GM21423 (cell line): ENCODE results near the gene OR6C76.
A peak's percentile ranks its signal among the peaks of the same experiment; 100 is the strongest.
"Not testable (repeated sequence)": the region's sequence is repeated elsewhere in the genome, so short reads cannot be mapped to it uniquely, and the experiment has no call there.

ENCODE experiments used
- ATAC-seq: cut with Tn5 transposase; IDR thresholded peaks from one replicate; pipeline ENCODE4 v1.9.1; 2021; ENCODE audit warnings: mild to moderate bottlenecking, moderate library complexity; ENCODE audit not compliant: unreplicated experiment

The OR6C76 gene

DNA sequence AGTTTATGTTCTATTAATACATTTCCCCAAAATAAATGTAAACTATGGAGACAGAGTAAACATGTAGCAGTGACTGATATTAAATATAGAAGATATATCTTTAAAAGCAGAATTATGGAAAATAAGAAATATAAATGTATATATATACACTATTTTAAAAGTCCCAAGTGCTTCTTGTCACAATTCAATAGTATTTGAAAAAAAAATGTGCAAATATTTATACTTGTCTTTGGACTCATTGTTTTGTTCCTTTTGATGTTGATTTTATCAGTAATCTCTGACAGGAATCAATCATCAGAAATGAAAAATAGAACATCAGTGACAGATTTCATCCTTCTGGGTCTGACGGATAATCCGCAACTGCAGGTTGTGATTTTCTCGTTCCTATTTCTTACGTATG is at the start of gene OR6C76:
OR6C76 (plus strand) TSS at position 301 of the 400 bp plus-strand sequence; CDS start at position 301, 0 bp downstream.
- ATAC-seq = no peak

DNA sequence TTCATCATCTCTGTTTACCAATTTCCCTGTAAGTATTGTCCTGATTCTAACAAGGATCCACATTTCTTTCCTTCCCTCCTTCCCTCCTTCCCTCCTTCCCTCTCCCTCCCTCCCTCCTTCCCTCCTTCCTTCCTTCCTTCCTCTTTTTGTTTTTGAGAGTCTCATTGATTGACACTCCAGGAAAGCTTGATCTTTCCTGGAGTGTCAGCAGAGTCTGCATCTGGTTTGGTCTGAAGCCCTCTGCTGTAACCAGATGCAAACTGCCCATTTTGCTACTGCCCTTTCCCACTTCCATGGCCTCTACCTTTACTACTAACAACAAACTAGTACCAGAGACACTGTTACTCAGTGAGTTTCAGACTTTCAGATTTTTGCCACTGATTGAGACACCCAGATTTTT is 40.2 kb upstream of the OR6C76 start:
- no peak for ATAC-seq

DNA sequence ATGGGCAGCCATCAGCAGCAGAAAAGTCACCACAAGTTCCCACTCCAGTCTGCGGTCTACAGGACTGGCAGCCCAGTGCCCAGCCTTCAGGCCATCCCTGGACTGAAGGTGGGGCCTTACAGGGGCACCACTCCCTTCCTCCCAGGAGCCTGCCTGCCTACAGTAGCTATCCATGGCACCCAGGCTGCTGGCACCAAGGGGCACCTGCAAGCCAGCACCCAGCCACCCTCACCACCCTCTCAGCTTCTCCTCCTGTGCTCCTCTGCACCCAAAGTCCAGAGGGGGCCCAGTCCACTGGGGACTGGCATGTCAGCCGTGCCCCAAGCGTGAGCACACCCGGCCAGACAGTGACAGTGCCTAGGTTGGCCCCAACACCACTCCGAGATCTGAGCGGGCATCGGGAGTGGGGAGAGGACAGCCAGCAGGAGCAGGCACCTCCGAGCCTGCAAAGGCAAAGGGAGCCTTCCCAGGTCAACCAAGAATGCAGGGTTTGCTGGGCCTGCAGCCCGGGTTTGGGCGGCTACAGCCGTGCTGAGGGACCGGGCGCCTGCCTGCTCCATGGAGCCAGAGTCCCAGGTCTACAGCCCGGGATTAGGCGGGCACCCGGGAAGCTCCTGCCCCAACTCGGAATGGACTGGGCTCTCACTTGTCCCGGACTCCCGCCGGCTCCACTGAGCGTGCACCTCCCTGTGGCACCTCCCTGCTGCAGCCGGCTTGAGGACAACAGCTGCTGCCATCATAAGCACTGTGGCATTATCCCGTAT is 33.8 kb upstream of the OR6C76 start:
- no peak for ATAC-seq

DNA sequence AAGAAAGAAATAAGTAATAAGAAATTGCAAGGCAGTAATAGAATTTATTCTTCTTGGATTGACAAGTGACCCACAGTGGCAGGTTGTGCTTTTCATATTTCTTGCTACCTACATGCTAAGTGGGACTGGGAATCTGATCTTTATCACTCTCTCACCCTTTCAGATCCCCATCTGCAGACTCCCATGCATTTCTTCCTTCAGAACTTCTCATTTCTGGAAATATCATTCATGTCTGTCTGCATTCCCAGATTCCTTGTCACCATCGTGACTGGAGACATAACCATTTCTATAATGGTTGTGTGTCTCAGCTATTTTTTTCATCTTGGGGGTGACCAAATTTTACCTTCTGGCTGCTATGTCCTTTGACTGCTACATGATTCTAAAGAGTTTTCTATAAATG is 29.7 kb upstream of the OR6C76 start:
- no peak for ATAC-seq

DNA sequence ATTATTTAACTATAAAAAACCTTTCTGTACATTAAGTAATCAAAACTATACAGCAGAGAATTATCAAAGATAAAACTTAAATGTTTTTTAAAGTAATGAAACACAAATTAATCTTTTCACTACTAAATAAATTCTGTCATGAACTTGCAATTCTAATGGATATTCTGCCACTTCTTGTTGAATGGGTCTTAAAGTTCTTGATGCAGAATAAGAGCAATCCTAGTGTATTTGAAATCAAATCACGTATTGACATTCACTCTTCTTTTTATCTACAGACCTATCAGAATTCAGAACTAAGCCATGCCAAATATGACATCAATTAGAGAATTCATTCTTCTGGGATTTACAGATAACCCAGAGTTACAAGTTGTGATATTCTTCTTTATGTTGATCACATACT is 25.8 kb upstream of the OR6C76 start, which contains the start of gene OR6C65:
OR6C65 (plus strand) TSS at position 301 of the 400 bp plus-strand sequence; CDS start at position 301, 0 bp downstream.
- no peak for ATAC-seq

DNA sequence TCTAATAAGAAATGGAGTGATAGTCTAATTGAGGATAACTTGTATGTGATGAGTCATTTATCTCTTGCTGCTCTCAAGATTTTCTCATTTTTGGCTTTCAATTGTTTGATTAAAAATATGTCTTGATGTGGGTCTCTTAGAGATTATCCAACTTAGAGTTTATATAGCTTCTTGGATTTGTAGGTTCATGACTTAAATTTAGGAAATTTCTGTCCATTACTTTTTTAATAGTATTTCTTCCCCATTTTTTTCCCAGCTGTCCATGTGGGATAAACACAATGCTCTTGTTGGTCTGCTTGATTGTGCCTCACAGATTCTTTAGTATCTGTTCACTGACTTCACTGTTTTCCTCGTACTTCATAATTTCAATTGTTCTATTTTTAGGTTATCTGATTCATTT is 18.2 kb upstream of the OR6C76 start:
- ATAC-seq = no peak

DNA sequence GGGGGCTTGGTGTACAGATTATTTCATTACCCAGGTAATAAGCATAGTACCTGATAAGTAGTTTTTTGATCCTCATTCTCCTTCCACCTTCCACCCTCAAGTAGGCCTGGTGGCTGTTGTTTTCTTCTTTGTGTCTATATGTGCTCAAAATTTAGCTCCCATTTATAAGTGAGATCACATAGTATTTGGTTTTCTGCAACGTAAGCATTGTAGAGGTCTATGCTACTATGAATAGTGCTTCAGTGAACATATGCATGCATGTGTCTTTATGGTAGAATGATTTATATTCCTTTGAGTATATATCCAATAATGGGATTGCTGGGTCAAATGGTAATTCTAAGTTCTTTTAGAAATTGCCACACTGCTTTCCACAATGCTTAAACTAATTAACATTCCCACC is 16.9 kb upstream of the OR6C76 start:
- ATAC-seq = not testable (repeated sequence)

DNA sequence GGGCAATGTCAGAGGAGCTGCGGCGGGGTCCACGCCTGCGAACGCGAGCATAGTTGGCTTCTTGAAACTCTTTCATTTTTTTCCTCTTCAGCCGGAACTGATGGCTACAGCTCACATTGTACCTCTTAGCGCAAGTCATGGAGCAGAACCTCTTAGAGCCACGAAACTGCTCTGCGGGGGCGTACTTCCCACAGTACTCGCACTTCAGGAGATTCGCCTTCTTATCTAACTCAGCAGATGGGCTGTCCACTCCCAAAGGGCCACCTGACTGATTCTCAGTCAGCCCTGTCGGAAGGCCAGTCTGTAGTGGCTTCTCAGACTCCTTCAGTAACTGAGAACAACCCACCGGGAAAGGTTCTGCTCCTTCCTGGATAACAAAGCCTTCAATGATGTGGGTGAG is 13.9 kb upstream of the OR6C76 start:
- not testable (repeated sequence) for ATAC-seq

DNA sequence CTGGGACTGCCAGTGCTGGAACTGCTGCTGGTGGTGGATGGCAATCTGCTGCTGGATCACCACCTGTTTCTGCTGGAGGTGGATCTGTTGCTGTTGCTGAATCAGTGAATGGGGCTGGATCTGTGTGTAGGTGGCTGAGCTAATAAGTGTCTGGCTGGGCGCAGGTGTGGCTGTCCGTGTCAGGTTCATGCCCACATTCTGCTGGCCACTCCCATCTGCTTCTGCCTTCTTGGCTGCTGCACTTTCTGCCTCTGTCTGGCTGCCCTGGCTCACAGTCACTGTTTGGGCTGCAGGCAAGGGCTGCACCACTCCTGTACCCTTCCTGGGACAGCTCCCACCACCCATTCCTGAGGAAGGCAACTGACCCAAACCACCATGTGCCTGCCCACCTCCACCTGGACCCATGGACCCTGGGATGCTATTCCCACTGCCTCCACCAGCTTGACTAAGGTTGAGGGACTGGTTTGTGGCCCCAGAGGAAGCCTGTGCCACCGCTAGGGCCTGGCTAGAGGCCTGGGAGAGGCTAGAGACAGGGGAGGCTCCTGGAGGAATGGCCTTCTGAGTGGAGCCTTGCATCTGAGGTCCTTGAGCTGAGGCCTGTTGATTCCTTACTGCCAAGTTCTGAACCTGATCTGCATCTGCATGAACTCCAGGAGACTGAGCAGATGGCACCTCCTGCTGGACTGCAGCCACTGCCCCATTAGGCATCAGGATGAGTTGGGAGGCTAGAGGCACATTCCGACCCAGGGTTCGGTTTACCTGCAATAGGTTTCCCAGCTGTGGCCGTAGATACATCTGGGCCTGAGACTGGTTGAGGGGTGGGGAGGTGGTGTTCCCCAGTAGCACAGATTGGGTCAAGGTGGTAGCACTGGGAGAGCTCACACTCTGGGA is 12.3 kb upstream of the OR6C76 start:
- ATAC-seq = not testable (repeated sequence)

DNA sequence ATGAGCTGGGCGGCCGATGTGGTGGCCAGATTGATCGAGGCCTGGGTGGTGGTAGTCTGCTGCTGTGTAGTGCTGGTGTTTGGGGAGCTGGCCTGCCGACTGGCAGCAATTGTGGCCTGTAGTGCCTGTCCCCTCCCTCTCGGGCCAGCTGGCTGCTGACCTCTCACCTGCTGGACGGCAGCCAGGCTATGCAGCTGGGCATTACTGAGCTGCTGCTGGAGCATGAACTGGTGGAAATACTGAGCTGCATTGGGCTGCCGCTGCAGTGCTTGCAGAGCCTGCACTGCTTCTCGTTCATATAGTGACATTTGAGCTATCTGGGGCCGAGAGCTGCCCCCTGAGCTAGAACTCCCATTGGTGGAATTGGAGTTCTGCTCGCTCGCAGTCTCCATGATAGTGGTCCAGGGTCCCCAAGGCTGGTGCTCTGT is 11.6 kb upstream of the OR6C76 start:
- not testable (repeated sequence) for ATAC-seq

DNA sequence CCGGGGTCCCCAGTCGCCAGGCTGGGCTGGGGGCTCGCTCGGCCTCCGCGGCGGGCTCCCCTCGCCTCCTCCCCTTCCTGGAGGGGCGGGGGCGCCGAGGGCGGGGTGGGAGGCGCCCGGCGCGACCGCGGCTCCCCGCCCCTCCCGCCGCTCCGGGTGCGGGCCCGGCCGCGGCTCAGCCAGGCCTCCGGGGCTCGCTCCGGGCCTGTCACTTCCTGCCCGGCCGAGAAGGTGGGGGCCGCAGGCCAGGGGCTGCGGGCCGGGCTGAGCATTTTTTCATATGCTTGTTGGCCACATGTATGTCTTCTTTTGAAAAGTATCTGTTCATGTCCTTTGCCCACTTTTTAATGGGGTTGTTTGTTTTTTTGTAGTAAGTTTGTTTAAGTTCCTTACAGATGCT is 11.2 kb upstream of the OR6C76 start:
- peak; percentile 51 for ATAC-seq

DNA sequence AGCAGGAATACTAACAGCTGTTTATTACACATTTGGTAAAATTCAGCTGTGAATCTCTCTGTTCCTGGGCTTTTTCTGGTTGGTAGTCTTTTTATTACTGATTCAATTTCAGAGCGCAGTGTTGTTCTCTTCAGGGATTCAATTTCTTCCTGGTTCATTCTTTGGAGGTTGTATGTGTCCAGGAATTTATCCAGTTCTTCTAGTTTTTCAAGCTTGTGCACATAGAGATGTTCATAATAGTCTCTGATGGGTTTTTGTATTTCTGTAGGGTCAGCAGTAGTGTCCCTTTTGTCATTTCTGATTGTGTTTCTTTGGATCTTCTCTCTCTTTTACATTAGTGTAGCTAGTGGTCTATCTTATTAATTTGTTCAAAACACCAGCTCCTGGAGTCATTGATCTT is 9.1 kb upstream of the OR6C76 start:
- ATAC-seq = no peak

DNA sequence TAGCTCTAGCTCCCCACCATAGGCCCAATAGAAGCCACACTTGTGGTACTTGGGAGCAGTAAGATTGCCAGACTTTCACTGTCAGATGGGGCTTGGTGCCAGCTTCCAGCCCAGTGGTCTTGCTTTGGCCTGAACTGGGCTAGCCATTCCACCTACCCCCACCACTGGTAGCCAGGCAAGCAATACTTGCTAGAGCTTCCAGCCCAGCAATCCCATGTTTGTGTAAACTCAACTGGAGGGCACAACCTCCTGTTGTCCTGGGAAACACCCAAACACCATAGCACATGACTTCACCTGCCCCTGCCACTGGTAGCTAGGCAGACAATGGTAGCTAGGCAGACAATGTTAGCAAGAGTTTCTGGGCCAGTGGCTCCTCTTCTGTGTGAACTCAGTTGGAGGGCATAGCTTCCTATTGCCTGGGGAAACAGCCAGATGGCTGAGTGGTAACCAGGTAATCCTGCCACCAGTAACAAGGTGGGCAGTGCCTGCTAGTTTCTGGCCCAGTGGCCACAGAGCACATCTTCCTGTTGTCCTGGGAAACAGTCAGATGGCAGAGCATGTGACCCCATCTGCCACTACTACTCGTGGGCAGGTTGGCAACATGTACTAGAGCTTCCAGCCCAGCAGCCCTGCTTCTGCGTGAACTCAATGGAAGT is 5.6 kb upstream of the OR6C76 start:
- no peak for ATAC-seq

DNA sequence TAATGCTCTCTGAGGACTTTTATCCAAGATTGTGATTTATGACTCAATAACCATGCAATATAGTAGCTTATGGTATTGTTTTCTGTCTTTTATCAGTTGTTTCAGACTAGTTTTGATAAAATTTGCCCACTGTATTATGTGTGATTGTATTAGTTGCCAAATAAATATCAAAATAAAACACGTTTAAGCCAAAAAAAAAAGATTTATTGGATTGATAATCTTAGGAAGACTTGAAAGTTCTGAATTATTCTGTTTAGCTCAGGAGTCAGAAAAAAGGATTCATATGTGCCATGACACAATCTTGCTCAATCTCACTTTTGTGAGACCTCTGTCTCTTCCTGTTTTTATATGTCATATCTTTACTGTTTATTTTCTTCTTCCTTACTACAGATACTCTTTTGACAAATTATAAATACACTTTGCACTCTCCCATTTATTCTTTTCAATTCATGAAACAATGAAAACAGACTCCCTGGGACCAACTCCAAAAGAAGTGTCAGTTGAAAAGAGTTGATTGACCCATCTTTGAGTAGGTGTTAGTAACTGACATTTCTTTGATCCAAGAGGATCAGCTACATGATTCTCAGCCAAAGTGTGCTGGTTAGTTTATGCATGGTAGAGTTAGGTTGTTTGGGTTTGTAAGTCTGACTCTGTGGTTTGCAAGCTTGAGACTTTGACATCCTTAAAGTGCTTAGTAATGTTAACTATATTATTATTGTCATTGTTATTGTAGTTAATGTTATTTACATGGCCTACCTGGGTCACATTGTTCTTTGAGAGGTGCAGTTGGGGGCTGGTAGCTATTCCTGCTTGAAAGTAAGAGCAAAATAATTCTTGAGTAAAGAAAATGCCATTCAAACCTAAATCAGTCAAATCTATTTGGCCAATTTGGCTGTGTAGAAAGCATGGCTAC is 2.5 kb downstream of the OR6C76 start:
- ATAC-seq = no peak

DNA sequence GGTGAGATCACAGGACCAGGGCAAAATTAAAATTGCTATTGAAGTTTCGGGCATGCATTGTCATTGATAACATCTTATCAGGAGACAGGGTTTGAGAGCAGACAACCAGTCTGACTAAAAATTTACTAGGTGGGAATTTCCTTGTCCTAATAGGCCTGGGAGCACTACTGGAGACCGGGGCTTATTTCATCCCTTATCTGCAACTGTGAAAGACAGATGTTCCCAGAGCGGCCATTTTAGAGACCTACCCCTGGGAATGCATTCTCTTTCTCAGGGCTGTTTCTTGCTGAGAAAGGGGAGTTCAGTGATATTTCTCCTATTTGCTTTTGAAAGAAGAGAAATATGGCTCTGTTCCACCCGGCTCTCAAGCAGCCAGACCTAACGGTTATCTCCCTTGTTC is 15.2 kb downstream of the OR6C76 start:
- not testable (repeated sequence) for ATAC-seq

DNA sequence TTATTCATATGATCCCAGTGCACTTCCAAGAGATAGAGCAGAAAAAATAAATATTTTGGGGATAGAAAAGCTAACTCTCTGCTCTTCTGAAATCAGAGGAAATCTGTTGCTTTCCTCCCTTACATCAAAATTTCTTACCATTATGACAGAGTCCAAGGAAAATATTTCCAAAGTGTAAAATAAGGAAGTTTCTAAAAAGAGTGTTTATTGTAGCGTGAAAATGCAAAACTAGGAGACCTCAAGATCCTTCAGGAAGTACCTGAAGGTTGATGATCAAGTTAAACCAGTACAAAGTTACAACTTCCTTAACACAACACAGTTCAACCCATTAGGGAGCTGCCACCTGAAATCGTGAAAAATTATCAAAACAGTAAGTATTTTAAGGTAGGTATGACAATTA is 17.7 kb downstream of the OR6C76 start, which contains the start of gene OR6C2:
OR6C2 (plus strand) TSS at position 301 of the 400 bp plus-strand sequence. CDS start 8,138 bp downstream, outside the sequence.
- no peak for ATAC-seq

DNA sequence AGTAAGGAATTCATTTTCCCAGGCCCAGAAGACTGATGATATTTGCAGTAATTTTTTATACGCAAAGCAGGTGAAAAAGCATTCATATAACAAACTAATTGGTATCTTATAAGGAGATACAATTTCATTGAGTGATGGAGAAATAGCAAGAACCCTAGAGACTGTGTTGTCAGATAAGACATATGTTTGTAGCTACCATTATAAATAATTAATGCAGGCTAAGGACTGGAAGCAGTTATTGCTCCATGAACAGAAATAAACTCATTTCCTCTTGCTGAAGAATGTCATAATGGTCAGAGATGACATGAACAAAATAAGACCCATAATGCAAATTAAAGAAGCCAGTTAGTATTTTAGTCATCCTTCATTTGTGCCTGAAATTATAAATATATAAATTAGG is 19.3 kb downstream of the OR6C76 start:
- no peak for ATAC-seq

DNA sequence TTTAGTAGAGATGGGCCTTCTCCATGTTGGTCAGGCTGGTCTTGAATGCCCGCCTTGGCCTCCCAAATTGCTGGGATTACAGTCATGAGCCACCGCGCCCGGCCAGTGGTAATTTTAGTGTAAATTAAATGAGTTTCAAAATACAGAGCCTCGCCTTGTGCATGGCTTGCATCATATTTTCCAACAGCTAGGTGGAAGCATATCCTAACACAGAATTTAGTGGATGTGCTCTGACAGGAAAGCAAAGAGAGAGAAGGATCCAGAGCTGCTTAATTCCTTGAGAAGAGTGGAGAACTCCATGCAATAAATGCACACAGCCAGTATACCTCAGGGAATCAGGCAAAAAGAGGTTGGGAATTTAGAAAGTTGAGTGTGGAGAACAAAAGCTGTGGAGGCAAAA is 20.3 kb downstream of the OR6C76 start:
- no peak for ATAC-seq

DNA sequence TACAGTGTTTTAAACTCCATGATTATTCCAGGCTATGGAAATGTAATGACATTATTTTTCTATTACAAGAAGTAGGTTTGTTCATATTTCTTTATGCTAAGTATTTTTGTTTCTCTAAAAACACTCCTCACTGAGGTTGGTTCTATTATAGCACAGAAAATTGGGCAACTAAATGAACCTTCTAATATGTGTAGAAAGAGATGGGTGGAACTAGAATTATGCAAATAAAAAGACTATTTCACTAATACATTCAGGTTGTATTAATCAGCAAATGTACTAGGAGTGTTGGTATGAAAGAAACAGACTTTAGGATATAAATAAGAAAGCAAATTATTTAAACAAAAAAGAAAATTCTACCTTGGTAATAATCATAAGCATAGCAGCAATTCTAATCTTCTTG is 22.8 kb downstream of the OR6C76 start:
- ATAC-seq = no peak

DNA sequence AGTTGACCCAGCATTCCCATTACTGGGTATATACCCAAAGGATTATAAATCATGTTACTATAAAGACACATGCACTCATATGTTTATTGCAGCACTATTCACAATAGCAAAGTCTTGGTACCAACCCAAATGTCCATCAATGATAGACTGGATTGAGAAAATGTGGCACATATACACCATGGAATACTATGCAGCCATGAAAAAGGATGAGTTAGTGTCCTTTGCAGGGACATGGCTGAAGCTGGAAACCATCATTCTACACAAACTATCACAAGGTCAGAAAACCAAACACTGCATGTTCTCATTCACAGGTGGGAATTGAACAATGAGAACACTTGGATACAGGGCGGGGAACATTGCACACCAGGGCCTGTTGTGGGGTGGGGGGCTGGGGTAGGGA is 38.9 kb downstream of the OR6C76 start:
- ATAC-seq = not testable (repeated sequence)
